GM12872 (cell line): ENCODE results near the gene ECHS1.

Experiments used
- TF ChIP-seq, protein P1 (sequence below): IDR thresholded peaks from 3 replicates; pipeline ENCODE4 v1.5.1; 2011; ENCODE audit warnings: low read depth, mild to moderate bottlenecking, low read length, moderate library complexity; ENCODE audit not compliant: insufficient read depth

Gene ECHS1

GRCh38 chr10:133347710-133348517 is 25.2 kb downstream of the ECHS1 start:
- TF ChIP-seq, protein P1, sequence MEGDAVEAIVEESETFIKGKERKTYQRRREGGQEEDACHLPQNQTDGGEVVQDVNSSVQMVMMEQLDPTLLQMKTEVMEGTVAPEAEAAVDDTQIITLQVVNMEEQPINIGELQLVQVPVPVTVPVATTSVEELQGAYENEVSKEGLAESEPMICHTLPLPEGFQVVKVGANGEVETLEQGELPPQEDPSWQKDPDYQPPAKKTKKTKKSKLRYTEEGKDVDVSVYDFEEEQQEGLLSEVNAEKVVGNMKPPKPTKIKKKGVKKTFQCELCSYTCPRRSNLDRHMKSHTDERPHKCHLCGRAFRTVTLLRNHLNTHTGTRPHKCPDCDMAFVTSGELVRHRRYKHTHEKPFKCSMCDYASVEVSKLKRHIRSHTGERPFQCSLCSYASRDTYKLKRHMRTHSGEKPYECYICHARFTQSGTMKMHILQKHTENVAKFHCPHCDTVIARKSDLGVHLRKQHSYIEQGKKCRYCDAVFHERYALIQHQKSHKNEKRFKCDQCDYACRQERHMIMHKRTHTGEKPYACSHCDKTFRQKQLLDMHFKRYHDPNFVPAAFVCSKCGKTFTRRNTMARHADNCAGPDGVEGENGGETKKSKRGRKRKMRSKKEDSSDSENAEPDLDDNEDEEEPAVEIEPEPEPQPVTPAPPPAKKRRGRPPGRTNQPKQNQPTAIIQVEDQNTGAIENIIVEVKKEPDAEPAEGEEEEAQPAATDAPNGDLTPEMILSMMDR: no peak

DNA sequence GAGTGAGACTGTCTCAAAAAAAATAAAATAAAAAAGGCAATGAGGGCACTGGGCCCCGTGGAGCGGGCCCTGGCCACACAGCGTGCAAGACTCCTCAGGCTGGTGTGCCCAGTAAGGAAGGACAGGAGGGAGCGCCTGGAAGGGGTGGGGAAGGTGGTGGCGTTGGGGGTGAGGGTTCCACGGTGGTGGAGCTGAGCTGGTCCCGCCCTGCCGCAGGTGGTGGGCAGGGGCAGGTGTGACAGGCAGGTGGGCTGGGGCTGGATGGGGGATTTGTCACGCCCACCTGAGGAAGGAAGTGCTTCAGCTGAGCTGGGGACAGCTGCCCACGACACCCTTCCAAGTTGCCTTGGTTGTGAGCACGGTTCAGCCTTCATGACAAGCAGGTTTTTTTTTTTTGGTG is 26.7 kb downstream of the ECHS1 start:
- TF ChIP-seq, protein P1: no peak

- TF ChIP-seq, protein P1: no peak
Observed at GRCh38 chr10:133344236-133344635, 28.9 kb downstream of the ECHS1 start.

DNA sequence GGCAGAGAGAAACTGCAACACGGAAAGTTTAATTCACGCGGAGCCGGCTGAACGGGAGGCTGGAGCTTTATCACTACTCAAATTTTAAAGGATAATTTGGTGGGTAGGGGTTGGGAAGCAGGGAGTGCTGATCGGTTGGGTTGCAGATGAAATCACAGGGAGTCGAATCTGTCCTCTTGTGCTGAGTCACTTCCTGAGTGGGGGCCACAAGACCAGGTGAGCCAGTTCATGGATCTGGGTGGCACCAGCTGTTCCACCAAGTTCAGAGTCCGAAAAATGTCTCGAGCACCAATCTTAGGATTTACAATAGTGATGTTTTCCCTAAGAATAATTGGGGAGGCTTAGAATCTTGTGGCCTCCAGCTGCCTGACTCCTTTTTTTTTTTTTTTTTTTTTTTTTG is 29.6 kb downstream of the ECHS1 start:
- TF ChIP-seq, protein P1: no peak

DNA sequence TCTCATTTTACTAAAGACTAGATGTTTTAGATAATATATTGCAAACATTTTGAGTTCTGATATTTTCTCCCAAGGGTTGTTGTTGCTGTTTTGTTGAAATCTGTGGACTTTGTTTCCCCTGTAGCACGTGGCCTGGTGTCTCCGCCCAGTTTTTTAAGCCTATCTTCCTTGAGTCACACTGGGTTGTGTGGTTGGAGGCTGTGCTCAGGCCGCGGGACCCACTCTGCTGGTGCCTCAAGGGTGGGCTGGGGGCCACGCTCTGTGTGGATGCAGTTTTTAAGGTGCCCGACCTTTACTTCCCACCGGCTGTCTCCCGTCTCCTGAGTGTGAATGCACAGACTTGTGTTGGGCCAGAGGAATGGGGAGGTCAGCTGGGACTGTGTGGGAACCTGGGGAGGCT is 30.2 kb downstream of the ECHS1 start:
- TF ChIP-seq, protein P1: no peak

DNA sequence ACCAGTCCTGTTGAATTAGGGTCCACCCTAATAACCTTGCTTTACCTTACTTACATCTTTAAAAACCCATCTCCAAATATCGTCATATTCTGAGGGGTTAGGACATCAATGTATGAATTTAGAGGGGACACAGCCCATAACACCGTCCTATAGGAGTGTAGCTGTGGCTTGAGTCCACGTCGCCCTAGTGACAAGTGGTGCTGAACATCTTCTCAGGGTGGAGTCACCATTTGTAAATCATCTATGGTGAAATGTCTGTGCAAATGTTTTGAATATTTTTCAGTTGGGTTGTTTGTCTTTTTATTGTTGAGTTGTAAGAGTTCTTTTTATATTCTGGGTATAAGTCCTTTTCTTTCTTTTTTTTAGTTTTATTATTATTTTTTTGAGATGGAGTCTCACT is 31.2 kb downstream of the ECHS1 start:
- TF ChIP-seq, protein P1: no peak

- TF ChIP-seq, protein P1: no peak
Observed at GRCh38 chr10:133339708-133340380, 33.3 kb downstream of the ECHS1 start.
